WERI-Rb-1 (cell line): ENCODE results near the gene SERPINH1.
A peak's percentile ranks its signal among the peaks of the same experiment; 100 is the strongest.

ENCODE experiments used
- DNase-seq: peaks from one replicate; pipeline ENCODE4 v3.0.0-alpha.2; 2020
- H3K27ac ChIP-seq: fragments of 250-450 bp; sonication (Bioruptor Pico); 2 replicates; pipeline ENCODE4 v1.5.1; 2020; ENCODE audit warnings: mild to moderate bottlenecking, moderate library complexity
- H3K27me3 ChIP-seq: fragments of 250-450 bp; sonication (Bioruptor Pico); 2 replicates; pipeline ENCODE4 v1.5.1; 2021; ENCODE audit warnings: mild to moderate bottlenecking, low read depth, moderate library complexity; ENCODE audit not compliant: insufficient read depth, severe bottlenecking
- H3K36me3 ChIP-seq: fragments of 250-450 bp; sonication (Bioruptor Pico); 2 replicates; pipeline ENCODE4 v1.5.1; 2020; ENCODE audit warnings: mild to moderate bottlenecking, moderate library complexity
- H3K4me3 ChIP-seq: 2 replicates; pipeline ENCODE4 v1.5.1; 2011; ENCODE audit warnings: low read depth, mild to moderate bottlenecking, control low read depth, low read length
- H3K9me3 ChIP-seq: fragments of 250-450 bp; sonication (Bioruptor Pico); 2 replicates; pipeline ENCODE4 v1.5.1; 2021; ENCODE audit warnings: mild to moderate bottlenecking, moderate library complexity; ENCODE audit not compliant: severe bottlenecking
- CTCF ChIP-seq: IDR thresholded peaks from 2 replicates; pipeline ENCODE4 v1.5.1; 2011; ENCODE audit warnings: low read depth, mild to moderate bottlenecking, control low read depth, inconsistent platforms, low read length

The SERPINH1 gene

GRCh38 chr11:75518771-75519653 is 43.0 kb upstream of the SERPINH1 start:
- no peak for TF ChIP-seq CTCF
- DNase-seq = no peak
- Histone ChIP-seq H3K36me3 (peaks cover 16% of the 10 kb centered on the region), H3K9me3 (no peaks in the 10 kb centered on the region), H3K4me3 (no peak overlapping the region), H3K27me3 (no peaks in the 10 kb centered on the region), H3K27ac (peak overlapping the region; percentile 31; the same call in 1 of the 2 replicates)

- Histone ChIP-seq H3K27me3 (no peaks in the 10 kb centered on the region), H3K4me3 (no peak overlapping the region), H3K9me3 (no peaks in the 10 kb centered on the region), H3K36me3 (peaks cover 10% of the 10 kb centered on the region), H3K27ac (peak overlapping the region; percentile 25)
- DNase-seq = no peak
- no peak for TF ChIP-seq CTCF
Observed at GRCh38 chr11:75520688-75521087, 41.4 kb upstream of the SERPINH1 start.

- H3K27ac ChIP-seq = peak overlapping the region; percentile 83
Observed at GRCh38 chr11:75522286-75523044, 39.6 kb upstream of the SERPINH1 start.

GRCh38 chr11:75523189-75523588 is 38.9 kb upstream of the SERPINH1 start:
- Histone ChIP-seq H3K4me3 (no peak overlapping the region), H3K36me3 (peaks cover 3% of the 10 kb centered on the region), H3K27me3 (no peaks in the 10 kb centered on the region), H3K27ac (peak overlapping the region; percentile 83), H3K9me3 (no peaks in the 10 kb centered on the region)
- DNase-seq = no peak
- no peak for TF ChIP-seq CTCF

More at GRCh38 chr11:75522286-75523044, 39.6 kb upstream of the SERPINH1 start:
- Histone ChIP-seq H3K36me3 (peaks cover 3% of the 10 kb centered on the region), H3K4me3 (no peak overlapping the region), H3K9me3 (no peaks in the 10 kb centered on the region), H3K27me3 (no peaks in the 10 kb centered on the region)
- DNase-seq = peak; percentile 86
- TF ChIP-seq CTCF = no peak

- H3K4me3 ChIP-seq = peak overlapping the region; percentile 83
- H3K36me3 ChIP-seq = peaks cover 3% of the 10 kb centered on the region
- no peaks in the 10 kb centered on the region for H3K27me3 ChIP-seq
- no peak for TF ChIP-seq CTCF
- H3K9me3 ChIP-seq = no peaks in the 10 kb centered on the region
- DNase-seq = no peak
- peak overlapping the region; percentile 83 for H3K27ac ChIP-seq
Observed at GRCh38 chr11:75523811-75524664, 38.0 kb upstream of the SERPINH1 start.
